Breast epithelium (tissue), 3 donors: Measurements from ENCODE around the gene PGPEP1.

Experiments
- CTCF ChIP-seq, 3 donors: fragments of 450-650 bp; IDR thresholded peaks; one replicate each; pipeline ENCODE4 v1.5.1; 2016 to 2017; ENCODE audit warnings: antibody characterized with exemption in 3 of 3, mild to moderate bottlenecking in 3 of 3, moderate library complexity in 3 of 3
- POLR2A ChIP-seq: fragments of 450-650 bp; IDR thresholded peaks from one replicate; pipeline ENCODE4 v1.6.1; 2016; ENCODE audit warnings: antibody characterized with exemption, mild to moderate bottlenecking, moderate library complexity

GRCh38 chr19:18306888-18307260 is 33.5 kb upstream of the PGPEP1 start:
- TF ChIP-seq CTCF (IDR thresholded peaks at IDR 0.05): no peak
- no peak for TF ChIP-seq POLR2A
